IMR-90 (cell line): ENCODE data around the gene ANKRD6. TPM values are rescaled to one million over a fixed set of nuclear protein-coding genes. Genes with fewer than 3 reads are reported as not detected.

Experiments used
- ATAC-seq: fragments of 200-7000 bp; cut with Tn5 transposase; 2 replicates; pipeline ENCODE4 v1.9.1; 2020; ENCODE audit warnings: low read depth, mild to moderate bottlenecking, moderate library complexity
- BruUV-seq: library from RNA; stranded (reverse); fragments of 400-500 nt; replicated peaks from 2 replicates; lab custom pipeline; 2021; lab: Mats Ljungman, UMichigan
- CTCF ChIA-PET: fragments of 300-600 bp; formaldehyde crosslinking; extraction: SDS; loops from one replicate; lab custom pipeline; 2021; ENCODE audit warnings: antibody characterized with exemption; lab: Yijun Ruan, JAX
- POLR2A ChIA-PET: fragments of 300-600 bp; sonication (Branson Sonifier 250); formaldehyde crosslinking; loops from one replicate; lab custom pipeline; 2022; ENCODE audit warnings: antibody characterized with exemption; ENCODE audit not compliant: unreplicated experiment; lab: Charles Lee
- DNase-seq: peaks from one replicate; pipeline ENCODE4 v3.0.0; 2013
- H2AFZ ChIP-seq: replicated peaks from 2 replicates; pipeline ENCODE3; 2013; ENCODE audit warnings: low read length, mild to moderate bottlenecking; ENCODE audit not compliant: poor library complexity
- H2AK5ac ChIP-seq: 2 replicates; pipeline ENCODE4 v1.6.1; 2013; ENCODE audit warnings: low read depth, low read length, inconsistent platforms
- H2AK9ac ChIP-seq: replicated peaks from 2 replicates; pipeline ENCODE3; 2013; ENCODE audit warnings: mild to moderate bottlenecking, low read depth, low read length, moderate library complexity; ENCODE audit not compliant: poor library complexity
- H2BK120ac ChIP-seq: 2 replicates; pipeline ENCODE4 v1.6.1; 2013; ENCODE audit warnings: low read depth, low read length, inconsistent platforms
- H2BK15ac ChIP-seq: 3 replicates; pipeline ENCODE4 v1.6.1; 2013; ENCODE audit warnings: low read depth, low read length, inconsistent platforms
- H2BK20ac ChIP-seq: 2 replicates; pipeline ENCODE4 v1.6.1; 2013; ENCODE audit warnings: low read depth, mild to moderate bottlenecking, inconsistent platforms, low read length, moderate library complexity
- H2BK5ac ChIP-seq: 2 replicates; pipeline ENCODE4 v1.6.1; 2013; ENCODE audit warnings: mild to moderate bottlenecking, low read depth, low read length, inconsistent platforms; ENCODE audit not compliant: poor library complexity, severe bottlenecking
- H3K14ac ChIP-seq: replicated peaks from 2 replicates; pipeline ENCODE4 v1.6.1; 2013; ENCODE audit warnings: low read depth, low read length, inconsistent platforms
- H3K18ac ChIP-seq: 2 replicates; pipeline ENCODE4 v1.6.1; 2013; ENCODE audit warnings: low read depth, low read length, control low read depth
- H3K23ac ChIP-seq: 2 replicates; pipeline ENCODE4 v1.6.1; 2013; ENCODE audit warnings: low read depth, low read length, inconsistent platforms
- H3K27ac ChIP-seq: 2 replicates; pipeline ENCODE4 v1.5.1; 2013; ENCODE audit warnings: mild to moderate bottlenecking, control low read depth, low read length; ENCODE audit not compliant: insufficient read depth
- H3K27me3 ChIP-seq: 2 replicates; pipeline ENCODE4 v1.6.1; 2013; ENCODE audit warnings: low read length; ENCODE audit not compliant: control insufficient read depth, insufficient read depth
- H3K36me3 ChIP-seq: 2 replicates; pipeline ENCODE4 v1.6.1; 2013; ENCODE audit warnings: low read length, mixed read lengths; ENCODE audit not compliant: control insufficient read depth, insufficient read depth
- H3K4ac ChIP-seq: 2 replicates; pipeline ENCODE4 v1.6.1; 2013; ENCODE audit warnings: low read depth, low read length, inconsistent platforms
- H3K4me1 ChIP-seq: 2 replicates; pipeline ENCODE4 v1.6.1; 2013; ENCODE audit warnings: low read length, mixed read lengths; ENCODE audit not compliant: control insufficient read depth, insufficient read depth
- H3K4me2 ChIP-seq: 2 replicates; pipeline ENCODE4 v1.6.1; 2013; ENCODE audit warnings: low read depth, mild to moderate bottlenecking, control low read depth, low read length, moderate library complexity
- H3K4me3 ChIP-seq: 2 replicates; pipeline ENCODE4 v1.5.1; 2013; ENCODE audit warnings: low read depth, mild to moderate bottlenecking, control low read depth, low read length, moderate library complexity; ENCODE audit not compliant: insufficient read depth
- H3K56ac ChIP-seq: 2 replicates; pipeline ENCODE4 v1.6.1; 2013; ENCODE audit warnings: low read length, inconsistent platforms; ENCODE audit not compliant: insufficient read depth; ENCODE audit errors: extremely low read depth
- H3K79me1 ChIP-seq, 2 experiments: 2 replicates each; pipeline ENCODE4 v1.6.1; 2013; ENCODE audit warnings: low read length in 2 of 2, inconsistent platforms in 1 of 2, low read depth in 1 of 2
- H3K9ac ChIP-seq: 2 replicates; pipeline ENCODE4 v1.6.1; 2013; ENCODE audit warnings: low read depth, low read length, control low read depth
- H3K9me1 ChIP-seq: 2 replicates; pipeline ENCODE4 v1.6.1; 2013; ENCODE audit warnings: low read length, inconsistent platforms; ENCODE audit not compliant: insufficient read depth
- H3K9me3 ChIP-seq: 2 replicates; pipeline ENCODE4 v1.6.1; 2013; ENCODE audit warnings: low read length; ENCODE audit not compliant: control insufficient read depth, insufficient read depth
- H4K20me1 ChIP-seq: 2 replicates; pipeline ENCODE4 v1.6.1; 2013; ENCODE audit warnings: low read length, inconsistent platforms; ENCODE audit not compliant: insufficient read depth
- H4K5ac ChIP-seq: 2 replicates; pipeline ENCODE4 v1.6.1; 2013; ENCODE audit warnings: mild to moderate bottlenecking, low read depth, low read length, control low read depth
- H4K8ac ChIP-seq, 2 experiments: 2 replicates each; pipeline ENCODE4 v1.6.1; 2013; ENCODE audit warnings: low read depth in 2 of 2, low read length in 2 of 2, control low read depth in 1 of 2, inconsistent platforms in 1 of 2
- H4K91ac ChIP-seq: 2 replicates; pipeline ENCODE4 v1.6.1; 2013; ENCODE audit warnings: low read depth, low read length, inconsistent platforms; ENCODE audit not compliant: insufficient read depth
- MAZ ChIP-seq: IDR thresholded peaks from 2 replicates; pipeline ENCODE4 v1.6.1; 2012; ENCODE audit warnings: low read depth, mild to moderate bottlenecking, low read length, improper control_type of control experiment, moderate library complexity, borderline replicate concordance
- MXI1 ChIP-seq: IDR thresholded peaks from 2 replicates; pipeline ENCODE4 v1.6.1; 2012; ENCODE audit warnings: low read depth, mild to moderate bottlenecking, low read length, moderate library complexity, borderline replicate concordance
- dilution Hi-C: fragments of 300-500 bp; cut with HindIII; formaldehyde crosslinking; loops from one replicate; pipeline ENCODE4 v1.14.3; 2018; ENCODE audit warnings: low sequenced_read_pairs; ENCODE audit not compliant: unreplicated experiment
- in situ Hi-C: fragments of 300-500 bp; cut with MboI; formaldehyde crosslinking; loops from 3 replicates; pipeline ENCODE4 v1.14.3; 2019; ENCODE audit warnings: low sequenced_read_pairs, inconsistent platforms, mixed read lengths
- intact Hi-C: fragments of 100-400 bp; cut with micrococcal nuclease; formaldehyde crosslinking; loops from 2 replicates; pipeline ENCODE4 v1.10.0; 2022
- polyA plus RNA-seq, 3 experiments: library from polyadenylated mRNA; depleted of rRNA; stranded (reverse); fragments of >200 nt; gene quantifications; 2 replicates each; pipeline ENCODE4 v1.2.3, GENCODE V29; 2012; ENCODE audit warnings: low replicate concordance in 1 of 3
- total RNA-seq: library from RNA; depleted of rRNA; stranded (reverse); fragments of >200 nt; gene quantifications from 2 replicates; pipeline ENCODE4 v1.2.3, GENCODE V29; 2012

Gene ANKRD6
- total and polyA plus RNA-seq, 2 of the 4 experiments (the other 2 are of a cell fraction), result 0.12 to 0.18 TPM

- BruUV-seq, result no TSS peak
- no peaks in the 10 kb centered on the region for H3K36me3 ChIP-seq
- no peaks in the 10 kb centered on the region for H3K9me1 ChIP-seq
- no peak overlapping the region for H4K8ac ChIP-seq
- H3K27ac ChIP-seq, result no peak overlapping the region
- DNase-seq, result no peak
- H3K4me2 ChIP-seq, result no peak overlapping the region
- no peak overlapping the region for H4K91ac ChIP-seq
- ChIA-PET CTCF (no interaction called here), POLR2A (no interaction called here)
- no peaks in the 10 kb centered on the region for H3K79me1 ChIP-seq
- intact Hi-C loops, result no loop called here
- no peak overlapping the region for H3K56ac ChIP-seq
- no peaks in the 10 kb centered on the region for H3K27me3 ChIP-seq
- no peaks in the 10 kb centered on the region for H3K9me3 ChIP-seq
- no peak overlapping the region for H3K18ac ChIP-seq
- H2BK120ac ChIP-seq, result no peak overlapping the region
- H3K23ac ChIP-seq, result no peak overlapping the region
- no peak overlapping the region for H4K5ac ChIP-seq
- no peak overlapping the region for H2BK15ac ChIP-seq
- H3K9ac ChIP-seq, result no peak overlapping the region
- H2AK9ac ChIP-seq, result no peak overlapping the region
- no peak overlapping the region for H3K4me3 ChIP-seq
- H3K14ac ChIP-seq, result no peak overlapping the region
- H3K4me1 ChIP-seq, result no peaks in the 10 kb centered on the region
- no peak overlapping the region for H2AFZ ChIP-seq
- H3K4ac ChIP-seq, result no peak overlapping the region
- H2BK5ac ChIP-seq, result no peak overlapping the region
- dilution Hi-C loops, result no loop called here
- in situ Hi-C loops, result no loop called here
- no peak overlapping the region for H2AK5ac ChIP-seq
- H4K20me1 ChIP-seq, result no peaks in the 10 kb centered on the region
- no peak for ATAC-seq
- TF ChIP-seq MXI1 (no peak), MAZ (no peak)
- H2BK20ac ChIP-seq, result no peak overlapping the region
Observed at GRCh38 chr6:89488438-89488837, 55.5 kb downstream of the ANKRD6 start.
